ENCODE measurements around the gene PPP1R2. TPM values are rescaled to one million over a fixed set of nuclear protein-coding genes. Genes with fewer than 3 reads are reported as not detected.

PPP1R2 gene
- total RNA-seq, 1 experiment from 2014 or later = 46.1 TPM

DNA sequence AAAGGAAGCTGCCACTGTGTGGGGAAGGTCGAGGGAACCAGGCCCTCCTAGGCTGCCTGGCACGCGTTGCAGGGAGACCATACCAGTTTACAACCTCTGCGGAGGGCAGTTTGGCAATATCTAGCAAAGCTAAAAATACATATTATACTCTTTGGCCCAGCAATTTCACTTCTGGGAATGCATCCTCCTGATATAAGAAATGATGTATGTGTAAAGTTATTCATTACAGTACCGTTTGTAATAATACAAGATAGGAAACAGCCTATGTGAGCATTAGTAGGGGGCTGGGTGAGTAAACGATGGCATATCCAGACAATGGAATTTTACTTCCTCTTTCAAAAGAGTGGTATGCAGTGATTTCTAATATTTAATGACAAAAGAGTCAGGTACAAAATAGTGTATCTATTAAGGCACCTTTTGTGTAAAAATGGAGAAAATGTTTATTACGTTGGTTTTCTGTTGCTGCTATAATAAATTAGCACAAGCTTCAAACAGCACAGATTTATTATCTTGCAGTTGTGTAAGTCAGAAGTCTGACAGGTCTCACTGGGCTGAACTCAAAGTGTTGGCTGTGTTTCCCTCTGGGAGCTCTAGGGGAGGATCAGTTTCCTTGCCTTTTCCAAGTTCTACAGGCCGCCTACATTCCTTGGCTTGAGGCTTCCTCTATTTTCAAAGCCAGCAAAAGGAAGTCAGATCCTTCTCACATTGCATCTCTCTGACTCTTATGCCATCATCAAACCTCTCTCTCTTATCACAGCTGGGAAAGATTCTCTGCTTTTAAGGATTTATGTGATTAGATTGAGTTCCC lies 31.6 kb upstream of the PPP1R2 start (continued):
- TF ChIP-seq, protein P1, sequence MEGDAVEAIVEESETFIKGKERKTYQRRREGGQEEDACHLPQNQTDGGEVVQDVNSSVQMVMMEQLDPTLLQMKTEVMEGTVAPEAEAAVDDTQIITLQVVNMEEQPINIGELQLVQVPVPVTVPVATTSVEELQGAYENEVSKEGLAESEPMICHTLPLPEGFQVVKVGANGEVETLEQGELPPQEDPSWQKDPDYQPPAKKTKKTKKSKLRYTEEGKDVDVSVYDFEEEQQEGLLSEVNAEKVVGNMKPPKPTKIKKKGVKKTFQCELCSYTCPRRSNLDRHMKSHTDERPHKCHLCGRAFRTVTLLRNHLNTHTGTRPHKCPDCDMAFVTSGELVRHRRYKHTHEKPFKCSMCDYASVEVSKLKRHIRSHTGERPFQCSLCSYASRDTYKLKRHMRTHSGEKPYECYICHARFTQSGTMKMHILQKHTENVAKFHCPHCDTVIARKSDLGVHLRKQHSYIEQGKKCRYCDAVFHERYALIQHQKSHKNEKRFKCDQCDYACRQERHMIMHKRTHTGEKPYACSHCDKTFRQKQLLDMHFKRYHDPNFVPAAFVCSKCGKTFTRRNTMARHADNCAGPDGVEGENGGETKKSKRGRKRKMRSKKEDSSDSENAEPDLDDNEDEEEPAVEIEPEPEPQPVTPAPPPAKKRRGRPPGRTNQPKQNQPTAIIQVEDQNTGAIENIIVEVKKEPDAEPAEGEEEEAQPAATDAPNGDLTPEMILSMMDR (IDR thresholded peaks at IDR 0.05 in 2 of 3, conservative IDR thresholded peaks at IDR 0.05 in 1 of 3; ENCODE audit: borderline replicate concordance in 1 of 3, insufficient read depth in 1 of 3, low read depth in 2 of 3, low read length in 2 of 3) = no peak
- no peak for TF ChIP-seq SP1 (IDR thresholded peaks at IDR 0.05; ENCODE audit: low read depth)
- TF ChIP-seq TCF7L2 (IDR thresholded peaks at IDR 0.05; ENCODE audit: borderline replicate concordance, extremely low read depth, insufficient read depth, insufficient read length) = no peak
- no peak for TF ChIP-seq EZH2phosphoT487 (IDR thresholded peaks at IDR 0.05; ENCODE audit: borderline replicate concordance)
- no peak for TF ChIP-seq CEBPB (IDR thresholded peaks at IDR 0.05; ENCODE audit: low read depth)
- no peak for TF ChIP-seq FOSL1 (IDR thresholded peaks at IDR 0.05; ENCODE audit: low read depth)
- no peak for TF ChIP-seq EZH2 (IDR thresholded peaks at IDR 0.05)
- TF ChIP-seq JUND (IDR thresholded peaks at IDR 0.05) = no peak

- ChIA-PET POLR2A (no interaction called here), RAD21 (ENCODE audit: low non-redundant PET in 1 of 2, low total read pairs in 2 of 2, uncharacterized antibody in 2 of 2, unreplicated experiment in 2 of 2) (no interaction called here), CTCF (no interaction called here)
- intact Hi-C loops (cut with micrococcal nuclease) = no loop called here
- Histone ChIP-seq H2AFZ (ENCODE audit: low read depth, low read length, poor library complexity, severe bottlenecking) (no peak overlapping the region), H3K9me3 (ENCODE audit: control insufficient read depth in 1 of 2, insufficient read depth in 1 of 2, low read depth in 1 of 2, low read length in 2 of 2) (no peaks in the 10 kb centered on the region), H3K4me1 (ENCODE audit: control insufficient read depth in 1 of 2, insufficient read depth in 2 of 2, low read length in 2 of 2) (no peaks in the 10 kb centered on the region), H3K27me3 (ENCODE audit: insufficient read depth, low read length) (no peaks in the 10 kb centered on the region), H3K79me2 (ENCODE audit: insufficient read depth, low read length) (no peaks in the 10 kb centered on the region), H3K27ac (ENCODE audit: low read depth, low read length) (no peak overlapping the region), H4K20me1 (ENCODE audit: insufficient read depth) (no peaks in the 10 kb centered on the region), H3K4me3 (replicated peaks in 1 of 2; ENCODE audit: low read depth in 1 of 2, low read length in 2 of 2) (no peak overlapping the region), H3K9me2 (ENCODE audit: insufficient read depth) (no peaks in the 10 kb centered on the region), H3K9ac (ENCODE audit: low read length) (no peak overlapping the region), H3K4me2 (ENCODE audit: low read length) (no peak overlapping the region), H3K36me3 (ENCODE audit: control insufficient read depth in 1 of 2, insufficient read depth in 2 of 2, low read length in 2 of 2) (no peaks in the 10 kb centered on the region)
- ATAC-seq (no peak), DNase-seq (ENCODE audit: low read depth, low spot score) (no peak)
- BruUV-seq (replicated peaks) = no TSS peak
- no peak for TF ChIP-seq POLR2A (IDR thresholded peaks at IDR 0.05; ENCODE audit: borderline replicate concordance, extremely low read depth, insufficient read depth, insufficient read length)
Measured at GRCh38 chr3:195573611-195574496, 30.7 kb upstream of the PPP1R2 start.

Measured in HCT116 (cell line).